DMS 273 (cell line): ENCODE data around the gene NHP2.

Experiments used
- DNase-seq: peaks from one replicate; lab custom pipeline; 2025; ENCODE audit not compliant: unreplicated experiment; lab: John Stamatoyannopoulos, UW

NHP2 gene

DNA sequence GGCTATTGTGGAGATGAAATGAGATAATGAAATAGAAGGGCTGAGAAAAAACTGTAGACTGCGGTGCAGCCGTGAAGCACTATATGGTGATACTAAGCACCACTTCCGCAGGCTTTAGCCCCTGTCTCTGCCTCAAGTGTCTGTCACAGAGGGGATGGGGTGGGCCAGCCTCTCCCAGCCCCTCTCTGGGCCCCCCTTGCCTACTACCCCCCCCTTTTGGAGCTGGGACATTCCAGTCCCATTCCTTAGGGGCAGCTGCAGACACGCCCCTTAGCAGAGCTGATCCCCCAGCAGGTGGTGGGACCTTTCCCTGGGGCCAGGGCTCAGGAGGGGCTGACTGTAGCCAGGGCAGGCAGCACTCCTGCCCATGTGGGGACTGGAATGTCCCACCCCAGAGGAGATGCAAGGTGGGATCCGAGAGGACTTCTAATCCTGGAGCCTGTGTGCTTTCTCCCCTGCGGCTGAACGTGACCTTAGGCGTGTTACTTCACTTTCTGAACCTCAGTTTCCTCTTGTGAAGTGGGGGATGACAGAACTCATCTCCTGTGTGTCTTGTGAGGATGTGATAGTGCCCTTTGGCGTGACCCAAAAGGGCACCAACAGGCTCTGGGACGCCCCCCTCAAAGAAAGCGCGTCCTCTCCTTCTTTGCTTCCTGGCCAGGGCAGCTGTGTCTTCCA, 38.4 kb downstream of the NHP2 start:
- DNase-seq: no peak

DNA sequence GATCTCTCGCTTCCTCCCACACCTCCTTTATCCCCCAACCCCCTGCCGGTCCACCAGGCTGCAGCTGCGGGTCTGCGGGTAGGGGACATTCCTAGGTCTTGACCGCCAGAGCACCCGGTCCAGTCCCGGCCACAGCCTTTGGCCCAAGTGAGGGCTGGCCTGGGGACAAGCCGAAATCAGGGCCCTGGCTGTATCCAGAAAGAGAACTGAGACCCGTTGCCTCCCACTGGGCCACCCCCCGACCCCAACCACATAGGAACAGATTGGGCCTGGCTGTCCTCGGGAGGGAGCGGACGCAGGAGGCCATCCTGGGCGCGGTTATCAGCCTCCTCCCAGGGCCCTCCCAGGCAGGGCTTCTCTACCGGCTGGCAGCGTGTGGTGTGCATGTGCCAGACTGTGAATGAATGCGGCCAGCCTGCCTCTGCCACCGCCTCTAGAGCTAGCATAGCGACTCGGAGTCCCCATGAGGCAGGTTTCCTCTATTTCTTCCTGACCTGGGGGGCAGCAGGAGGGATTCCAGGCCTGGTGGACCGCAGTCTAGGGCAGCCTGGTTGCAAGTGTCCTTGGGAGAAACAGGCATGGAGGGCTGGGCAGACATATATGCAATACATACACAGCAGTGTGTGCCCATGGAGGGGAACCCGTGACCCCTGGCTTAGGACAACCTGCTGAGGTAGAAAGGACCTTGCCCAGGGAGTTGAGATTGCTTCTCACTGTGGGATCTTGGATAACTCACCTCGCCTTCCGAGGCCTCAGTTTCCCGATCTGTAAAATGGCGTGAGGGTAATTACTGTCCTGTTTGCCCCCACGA, 39.2 kb downstream of the NHP2 start:
- DNase-seq: peak; percentile 70

GRCh38 chr5:178113841-178114324, 39.8 kb downstream of the NHP2 start:
- peak; percentile 33 for DNase-seq

- DNase-seq: peak; percentile 89
Observed at GRCh38 chr5:178113141-178113787, 40.4 kb downstream of the NHP2 start, which contains the start of gene N4BP3. Gene N4BP3, plus strand, starts transcription at chr5:178113532. Its CDS starts 6,052 bp downstream, at chr5:178119584.

- DNase-seq: no peak
Observed at GRCh38 chr5:178112545-178112944, 41.1 kb downstream of the NHP2 start.

GRCh38 chr5:178111925-178112324, 41.8 kb downstream of the NHP2 start:
- no peak for DNase-seq

- DNase-seq: no peak
Observed at GRCh38 chr5:178110511-178110910, 43.2 kb downstream of the NHP2 start.

DNA sequence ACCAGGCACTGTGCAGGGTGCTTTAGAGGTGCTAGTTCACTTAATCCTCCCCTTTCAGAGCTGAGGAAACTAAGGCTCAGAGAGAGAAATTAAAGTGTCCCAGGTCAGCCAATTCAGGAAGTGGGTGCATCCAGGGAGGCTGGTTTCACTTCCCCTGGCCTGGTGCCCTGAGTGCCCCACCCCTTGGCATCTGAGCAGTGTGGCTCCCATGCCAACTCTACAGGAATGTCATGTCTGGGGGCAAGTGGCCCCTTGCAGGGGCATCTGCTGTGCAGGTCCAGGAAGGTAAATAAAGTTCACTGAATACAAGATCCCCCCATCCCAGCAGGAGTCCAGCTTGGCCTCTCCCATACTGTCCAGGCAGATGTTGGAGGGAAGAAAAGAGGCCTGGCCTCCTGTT, 44.7 kb downstream of the NHP2 start:
- peak; percentile 22 for DNase-seq

- DNase-seq: no peak
Observed at GRCh38 chr5:178108446-178108845, 45.2 kb downstream of the NHP2 start.

DNA sequence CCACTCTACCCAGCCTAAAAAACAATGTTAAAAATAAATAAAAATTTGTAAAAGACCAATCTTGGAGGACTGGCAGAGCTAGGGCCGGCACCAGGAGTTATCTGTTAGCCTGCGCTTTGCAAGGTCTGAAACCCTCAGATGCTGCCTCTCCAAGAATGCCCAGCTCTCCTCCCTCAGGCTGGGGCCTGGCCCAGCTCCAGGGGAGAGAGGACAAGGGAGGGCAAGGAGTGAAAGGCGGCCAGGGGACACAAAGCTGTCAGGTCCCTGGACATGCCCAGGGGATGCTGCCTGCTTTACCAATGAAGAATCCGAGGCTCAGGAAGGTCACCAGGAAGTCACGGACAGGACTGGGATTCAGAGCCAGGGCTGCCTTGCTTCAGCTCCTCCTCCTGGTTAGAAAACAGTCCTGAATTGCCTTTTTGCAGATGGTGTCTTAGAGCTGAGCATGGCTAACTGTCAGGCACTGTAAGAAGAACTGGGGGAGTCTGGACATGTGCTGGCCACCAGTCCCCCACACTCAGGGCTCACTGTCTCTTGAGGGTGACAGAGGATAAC, 45.9 kb downstream of the NHP2 start:
- peak; percentile 21 for DNase-seq

- no peak for DNase-seq
Observed at GRCh38 chr5:178106556-178107239, 47.0 kb downstream of the NHP2 start.

- DNase-seq: no peak
Observed at GRCh38 chr5:178106086-178106485, 47.6 kb downstream of the NHP2 start.

DNA sequence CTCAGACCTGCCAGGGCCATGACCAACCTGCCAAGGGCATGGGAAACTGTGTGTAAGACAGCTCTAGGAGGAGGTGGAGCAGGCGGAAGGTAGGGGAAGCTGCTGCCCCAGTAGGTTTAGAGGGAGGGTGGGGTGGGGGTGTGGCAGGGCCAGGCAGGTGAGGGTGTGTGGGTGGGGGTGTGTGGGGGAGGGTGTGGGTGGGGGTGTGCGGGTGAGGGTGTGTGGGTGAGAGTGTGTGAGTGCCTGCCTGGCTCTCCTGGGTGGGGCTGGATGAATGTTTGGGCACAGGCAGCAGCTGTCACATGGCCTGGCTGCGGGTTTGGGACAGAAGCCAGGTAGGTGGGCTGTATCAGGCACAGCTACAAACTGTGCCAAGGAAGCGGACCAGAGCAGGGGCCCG, 49.2 kb downstream of the NHP2 start:
- DNase-seq: peak; percentile 52

- no peak for DNase-seq
Observed at GRCh38 chr5:178103612-178104011, 50.1 kb downstream of the NHP2 start.
